ENCODE measurements around the gene ACSM6. TPM values are rescaled to one million over a fixed set of nuclear protein-coding genes. Genes with fewer than 3 reads are reported as not detected.

Gene ACSM6, protein sequence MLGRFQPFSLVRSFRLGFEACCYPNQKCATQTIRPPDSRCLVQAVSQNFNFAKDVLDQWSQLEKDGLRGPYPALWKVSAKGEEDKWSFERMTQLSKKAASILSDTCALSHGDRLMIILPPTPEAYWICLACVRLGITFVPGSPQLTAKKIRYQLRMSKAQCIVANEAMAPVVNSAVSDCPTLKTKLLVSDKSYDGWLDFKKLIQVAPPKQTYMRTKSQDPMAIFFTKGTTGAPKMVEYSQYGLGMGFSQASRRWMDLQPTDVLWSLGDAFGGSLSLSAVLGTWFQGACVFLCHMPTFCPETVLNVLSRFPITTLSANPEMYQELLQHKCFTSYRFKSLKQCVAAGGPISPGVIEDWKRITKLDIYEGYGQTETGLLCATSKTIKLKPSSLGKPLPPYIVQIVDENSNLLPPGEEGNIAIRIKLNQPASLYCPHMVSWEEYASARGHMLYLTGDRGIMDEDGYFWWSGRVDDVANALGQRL
- total RNA-seq (1 to 10 TPM in 5 of 6 donors, under 1 TPM in 1; 0.51 to 4.3 (median 1.8) TPM), polyA plus RNA-seq (1 to 10 TPM in 1 of 2 donors, under 1 TPM in 1; 0.87 to 1.6 TPM)

DNA sequence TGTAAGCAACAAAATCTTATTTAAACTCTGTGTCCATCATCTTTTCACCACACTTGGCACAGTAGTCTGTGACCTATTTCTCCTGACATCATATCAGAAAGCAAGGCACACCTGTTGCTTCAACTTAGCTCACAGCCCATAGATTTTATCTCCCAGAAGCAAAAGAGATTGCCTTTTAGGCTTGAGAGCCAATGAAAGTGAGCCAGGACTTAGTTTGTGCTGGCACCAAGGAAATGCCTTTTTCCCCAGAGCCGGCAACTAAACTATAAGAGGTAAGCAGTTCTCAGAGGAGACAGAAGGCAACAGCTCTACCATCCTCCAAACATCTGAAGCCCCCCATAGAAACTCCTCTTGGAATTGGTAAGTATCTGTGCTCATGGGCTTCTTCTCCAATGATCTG is at the start of gene ACSM6:
ACSM6 (plus strand) TSS at position 295 of the 400 bp plus-strand sequence. CDS start 248 bp downstream, outside the sequence.
- Histone ChIP-seq H3K27me3 (no peaks in the 10 kb centered on the region), H3K27ac (peak within 1 kb of the TSS; percentile 15 to 37 (median 16)), H3K4me1 (peaks cover 8 to 16% (median 11%) of the 10 kb centered on the region in 3 donors), H3K4me3 (peak within 1 kb of the TSS in 2 of 4 donors; percentile 17 to 22), H3K9me3 (no peaks in the 10 kb centered on the region), H3K36me3 (no peaks in the 10 kb centered on the region)
- FAIRE-seq (no peak), DNase-seq (peak in 4 of 6 donors; percentile 19 to 61 (median 20)), ATAC-seq (peak; percentile 80 to 92 (median 82))
- intact Hi-C loops (cut with DNase I), result no loop called here
- TF ChIP-seq, protein P1, sequence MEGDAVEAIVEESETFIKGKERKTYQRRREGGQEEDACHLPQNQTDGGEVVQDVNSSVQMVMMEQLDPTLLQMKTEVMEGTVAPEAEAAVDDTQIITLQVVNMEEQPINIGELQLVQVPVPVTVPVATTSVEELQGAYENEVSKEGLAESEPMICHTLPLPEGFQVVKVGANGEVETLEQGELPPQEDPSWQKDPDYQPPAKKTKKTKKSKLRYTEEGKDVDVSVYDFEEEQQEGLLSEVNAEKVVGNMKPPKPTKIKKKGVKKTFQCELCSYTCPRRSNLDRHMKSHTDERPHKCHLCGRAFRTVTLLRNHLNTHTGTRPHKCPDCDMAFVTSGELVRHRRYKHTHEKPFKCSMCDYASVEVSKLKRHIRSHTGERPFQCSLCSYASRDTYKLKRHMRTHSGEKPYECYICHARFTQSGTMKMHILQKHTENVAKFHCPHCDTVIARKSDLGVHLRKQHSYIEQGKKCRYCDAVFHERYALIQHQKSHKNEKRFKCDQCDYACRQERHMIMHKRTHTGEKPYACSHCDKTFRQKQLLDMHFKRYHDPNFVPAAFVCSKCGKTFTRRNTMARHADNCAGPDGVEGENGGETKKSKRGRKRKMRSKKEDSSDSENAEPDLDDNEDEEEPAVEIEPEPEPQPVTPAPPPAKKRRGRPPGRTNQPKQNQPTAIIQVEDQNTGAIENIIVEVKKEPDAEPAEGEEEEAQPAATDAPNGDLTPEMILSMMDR (IDR thresholded peaks at IDR 0.05), result no peak
- 47 to 53% methylated on average over 1 of the region's 1 CpG for WGBS, 2 donors

DNA sequence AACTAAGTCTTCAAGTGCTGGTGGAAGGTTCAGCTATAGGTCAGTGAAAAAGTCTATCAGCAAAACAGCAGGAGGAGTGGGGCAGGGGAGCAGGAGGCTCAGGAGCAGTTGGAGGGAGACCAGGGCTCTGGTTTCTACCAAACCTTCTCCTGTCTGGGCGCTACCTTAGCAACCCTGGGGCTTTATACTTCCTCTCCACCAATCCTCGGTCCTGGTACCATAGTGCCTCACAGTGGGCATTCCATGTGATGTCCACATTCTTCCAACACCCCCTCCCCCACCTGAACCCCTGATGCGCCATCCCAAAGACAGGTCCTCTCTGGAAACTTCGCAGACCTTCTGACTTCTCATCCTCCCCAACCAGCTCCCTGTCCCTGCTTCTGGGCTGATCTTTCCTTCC is 25.3 kb upstream of the ACSM6 start:
- intact Hi-C loops (cut with DNase I), result no loop called here
- no peaks in the 10 kb centered on the region for H3K9me3 ChIP-seq
- FAIRE-seq (no peak), DNase-seq (no peak), ATAC-seq (no peak)
- WGBS, 2 donors, result 93 to 96% methylated on average over 4 of the region's 4 CpGs
- no peak overlapping the region for H3K4me3 ChIP-seq
- H3K27me3 ChIP-seq, result no peaks in the 10 kb centered on the region
- no peaks in the 10 kb centered on the region for H3K36me3 ChIP-seq
- TF ChIP-seq, protein P1 (IDR thresholded peaks at IDR 0.05), result no peak
- H3K4me1 ChIP-seq, result peaks cover 0 to 9% (median 0%) of the 10 kb centered on the region in 3 donors
- H3K27ac ChIP-seq, result no peak overlapping the region

DNA sequence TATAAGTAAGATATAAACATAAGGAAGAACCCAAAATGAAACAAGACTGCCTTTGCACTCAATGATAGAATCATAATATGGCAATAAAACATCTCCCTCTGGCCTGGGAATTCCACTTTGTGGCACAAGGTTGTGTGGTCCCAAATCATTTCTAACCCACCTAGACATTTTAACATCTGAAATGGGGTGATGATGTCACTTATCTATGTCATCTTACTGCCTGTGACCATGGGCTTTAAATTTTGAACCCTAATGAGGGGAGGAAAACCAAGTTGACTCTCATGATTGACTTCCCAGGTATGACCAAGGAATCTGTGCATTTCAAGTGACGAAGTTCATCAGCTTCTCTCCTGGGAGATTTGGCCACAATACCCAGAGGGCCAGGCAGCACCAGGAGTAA is 24.5 kb upstream of the ACSM6 start:
- H3K27ac ChIP-seq, result no peak overlapping the region
- H3K4me3 ChIP-seq, result no peak overlapping the region
- peaks cover 0 to 9% (median 0%) of the 10 kb centered on the region in 3 donors for H3K4me1 ChIP-seq
- no peak for DNase-seq
- no peak for ATAC-seq
- no peaks in the 10 kb centered on the region for H3K9me3 ChIP-seq
- no peak for FAIRE-seq
- intact Hi-C loops (cut with DNase I), result no loop called here
- no peaks in the 10 kb centered on the region for H3K27me3 ChIP-seq
- TF ChIP-seq, protein P1 (IDR thresholded peaks at IDR 0.05), result no peak
- no peaks in the 10 kb centered on the region for H3K36me3 ChIP-seq
- WGBS, 2 donors, result 98 to 100% methylated on average over 1 of the region's 1 CpG

DNA sequence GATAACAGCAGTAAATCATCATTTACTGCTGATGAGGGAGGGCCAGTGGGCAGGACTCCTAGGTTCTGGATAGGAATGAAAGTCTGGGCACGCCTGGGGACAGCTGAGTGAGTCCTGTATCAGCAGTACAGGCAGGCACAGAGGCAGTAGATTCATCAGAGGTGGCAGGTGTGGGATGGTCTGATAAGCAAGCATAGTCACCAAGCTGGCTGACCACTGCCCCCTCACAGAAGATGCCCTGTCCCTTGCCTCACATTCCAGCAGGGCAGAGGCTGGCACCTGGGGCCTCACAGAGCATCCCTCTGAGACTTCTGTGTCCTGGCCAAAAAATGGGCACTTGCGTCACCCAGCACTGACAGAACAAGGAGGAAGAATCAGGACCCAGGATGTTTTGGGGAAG is 23.2 kb upstream of the ACSM6 start:
- peak in 1 of 4 donors; percentile 21 for ATAC-seq
- Histone ChIP-seq H3K4me1 (peaks cover 0 to 9% (median 0%) of the 10 kb centered on the region in 3 donors), H3K9me3 (no peaks in the 10 kb centered on the region), H3K4me3 (no peak overlapping the region), H3K36me3 (no peaks in the 10 kb centered on the region), H3K27me3 (no peaks in the 10 kb centered on the region), H3K27ac (no peak overlapping the region)
- TF ChIP-seq, protein P1 (IDR thresholded peaks at IDR 0.05), result no peak
- intact Hi-C loops (cut with DNase I), result no loop called here
- peak in 1 of 6 donors; percentile 44 for DNase-seq
- 67 to 81% methylated on average over 2 of the region's 2 CpGs for WGBS, 2 donors
- FAIRE-seq, result no peak

Measured in pancreas (tissue), 10 donors.